ENCODE measurements around the gene COL4A5. TPM values are rescaled to one million over a fixed set of nuclear protein-coding genes. Genes with fewer than 3 reads are reported as not detected.
"Not testable (repeated sequence)": the region's sequence is repeated elsewhere in the genome, so short reads cannot be mapped to it uniquely, and the experiment has no call there.

The COL4A5 gene
- 1 to 10 TPM; 2.7 to 7.0 TPM for total RNA-seq

- H3K27me3 ChIP-seq: peaks cover 15% of the 10 kb centered on the region
- H3K9me3 ChIP-seq: no peaks in the 10 kb centered on the region
- peak within 1 kb of the TSS in 1 of 2 donors; percentile 2 for H3K9ac ChIP-seq (ENCODE audit: low read depth in 2 of 2, low read length in 2 of 2)
- intact Hi-C loops (cut with DNase I): no loop called here
- no peaks in the 10 kb centered on the region for H3K36me3 ChIP-seq
- no peak within 1 kb of the TSS for H3K4me3 ChIP-seq
- TF ChIP-seq CTCF (IDR thresholded peaks at IDR 0.05): no peak
- no peaks in the 10 kb centered on the region for H3K4me1 ChIP-seq
- DNase-seq: no peak
- H3K27ac ChIP-seq: no peak within 1 kb of the TSS
These were observed at the start of gene COL4A5 for GRCh38 chrX:108439426-108439942. TSS of gene COL4A5 (plus strand) at chrX:108439838. CDS start at chrX:108440126, 288 bp downstream.

GRCh38 chrX:108390976-108391717, 48.5 kb upstream of the COL4A5 start:
- intact Hi-C loops (cut with DNase I); H3K36me3 ChIP-seq; H3K4me1 ChIP-seq; H3K4me3 ChIP-seq; H3K27me3 ChIP-seq; H3K9me3 ChIP-seq; DNase-seq; H3K9ac ChIP-seq (ENCODE audit: low read depth in 2 of 2, low read length in 2 of 2); H3K27ac ChIP-seq: not testable (repeated sequence)

GRCh38 chrX:108396188-108396891, 43.3 kb upstream of the COL4A5 start:
- DNase-seq: no peak
- Histone ChIP-seq H3K27me3 (no peaks in the 10 kb centered on the region), H3K4me1 (no peaks in the 10 kb centered on the region), H3K9me3 (no peaks in the 10 kb centered on the region), H3K9ac (ENCODE audit: low read depth in 2 of 2, low read length in 2 of 2) (no peak overlapping the region), H3K4me3 (no peak overlapping the region), H3K27ac (no peak overlapping the region), H3K36me3 (no peaks in the 10 kb centered on the region)
- no peak for TF ChIP-seq CTCF (IDR thresholded peaks at IDR 0.05)
- intact Hi-C loops (cut with DNase I): no loop called here

- Histone ChIP-seq H3K36me3 (no peaks in the 10 kb centered on the region), H3K27me3 (no peaks in the 10 kb centered on the region), H3K4me1 (no peaks in the 10 kb centered on the region), H3K4me3 (no peak overlapping the region), H3K9ac (ENCODE audit: low read depth in 2 of 2, low read length in 2 of 2) (no peak overlapping the region), H3K27ac (no peak overlapping the region), H3K9me3 (no peaks in the 10 kb centered on the region)
- intact Hi-C loops (cut with DNase I): no loop called here
- DNase-seq: no peak
- TF ChIP-seq CTCF (IDR thresholded peaks at IDR 0.05): no peak
These were observed 42.7 kb upstream of the COL4A5 start for GRCh38 chrX:108396986-108397385.

- Histone ChIP-seq H3K27me3 (no peaks in the 10 kb centered on the region), H3K9me3 (no peaks in the 10 kb centered on the region), H3K9ac (ENCODE audit: low read depth in 2 of 2, low read length in 2 of 2) (no peak overlapping the region), H3K27ac (no peak overlapping the region), H3K4me3 (no peak overlapping the region), H3K4me1 (no peaks in the 10 kb centered on the region), H3K36me3 (no peaks in the 10 kb centered on the region)
- no peak for DNase-seq
- intact Hi-C loops (cut with DNase I): no loop called here
- TF ChIP-seq CTCF (IDR thresholded peaks at IDR 0.05): no peak
These were observed 41.8 kb upstream of the COL4A5 start for GRCh38 chrX:108397627-108398391.
